Trophoblast cell (in vitro differentiated cells and primary cell): ENCODE results near the gene CELA3B.
A peak's percentile ranks its signal among the peaks of the same experiment; 100 is the strongest.

ENCODE experiments used
- DNase-seq, 2 donors: peaks; one replicate each; pipeline ENCODE4 v3.0.0-alpha.2; 2016
- H2AFZ ChIP-seq: 2 replicates; pipeline ENCODE4 v1.6.1; 2013; ENCODE audit warnings: low read length, moderate library complexity, mild to moderate bottlenecking; ENCODE audit not compliant: insufficient read depth, poor library complexity
- H2AK5ac ChIP-seq: 2 replicates; pipeline ENCODE4 v1.6.1; 2013; ENCODE audit warnings: mild to moderate bottlenecking, low read length
- H2BK120ac ChIP-seq: 2 replicates; pipeline ENCODE4 v1.6.1; 2013; ENCODE audit warnings: low read length, mild to moderate bottlenecking, moderate library complexity; ENCODE audit not compliant: insufficient read depth, poor library complexity
- H2BK12ac ChIP-seq: 2 replicates; pipeline ENCODE4 v1.6.1; 2013; ENCODE audit warnings: mild to moderate bottlenecking, low read length, moderate library complexity
- H2BK5ac ChIP-seq: 2 replicates; pipeline ENCODE4 v1.6.1; 2013; ENCODE audit warnings: low read length, low read depth, moderate library complexity, mild to moderate bottlenecking; ENCODE audit not compliant: poor library complexity
- H3K14ac ChIP-seq: 2 replicates; pipeline ENCODE4 v1.6.1; 2013; ENCODE audit warnings: mild to moderate bottlenecking, low read length
- H3K18ac ChIP-seq: 2 replicates; pipeline ENCODE4 v1.6.1; 2013; ENCODE audit warnings: mild to moderate bottlenecking, low read length
- H3K23ac ChIP-seq: 2 replicates; pipeline ENCODE4 v1.6.1; 2013; ENCODE audit warnings: low read length
- H3K27ac ChIP-seq: 2 replicates; pipeline ENCODE4 v1.5.1; 2013; ENCODE audit warnings: low read depth, mild to moderate bottlenecking, inconsistent platforms, low read length, moderate library complexity
- H3K27me3 ChIP-seq: 2 replicates; pipeline ENCODE4 v1.6.1; 2013; ENCODE audit warnings: inconsistent platforms, mild to moderate bottlenecking, low read length, moderate library complexity; ENCODE audit not compliant: insufficient read depth
- H3K36me3 ChIP-seq, 2 experiments: 1 replicate in 1 of 2; 2 replicates in 1 of 2; pipeline ENCODE4 v1.6.1; 2013; ENCODE audit warnings: low read length in 2 of 2, mild to moderate bottlenecking in 2 of 2, moderate library complexity in 1 of 2; ENCODE audit not compliant: insufficient read depth in 2 of 2, control insufficient read depth in 1 of 2
- H3K4ac ChIP-seq: 2 replicates; pipeline ENCODE4 v1.6.1; 2013; ENCODE audit warnings: low read depth, mild to moderate bottlenecking, low read length, moderate library complexity
- H3K4me1 ChIP-seq, 2 experiments: 1 replicate in 1 of 2; 2 replicates in 1 of 2; pipeline ENCODE4 v1.6.1; 2013; ENCODE audit warnings: low read length in 2 of 2, mild to moderate bottlenecking in 2 of 2, moderate library complexity in 1 of 2; ENCODE audit not compliant: insufficient read depth in 2 of 2, control insufficient read depth in 1 of 2
- H3K4me2 ChIP-seq: 2 replicates; pipeline ENCODE4 v1.6.1; 2013; ENCODE audit warnings: inconsistent platforms, mild to moderate bottlenecking, low read length, moderate library complexity
- H3K4me3 ChIP-seq: 2 replicates; pipeline ENCODE4 v1.5.1; 2013; ENCODE audit warnings: mild to moderate bottlenecking, low read depth, low read length, inconsistent platforms
- H3K79me1 ChIP-seq: one replicate; pipeline ENCODE4 v1.6.1; 2013; ENCODE audit warnings: low read length
- H3K79me2 ChIP-seq: 2 replicates; pipeline ENCODE4 v1.6.1; 2013; ENCODE audit warnings: low read length, mild to moderate bottlenecking; ENCODE audit not compliant: control insufficient read depth, insufficient read depth, poor library complexity
- H3K9ac ChIP-seq: 2 replicates; pipeline ENCODE4 v1.6.1; 2013; ENCODE audit warnings: mild to moderate bottlenecking, low read length
- H3K9me3 ChIP-seq: 2 replicates; pipeline ENCODE4 v1.6.1; 2013; ENCODE audit warnings: low read depth, mild to moderate bottlenecking, control low read depth, inconsistent platforms, low read length; ENCODE audit not compliant: insufficient read depth
- H4K12ac ChIP-seq: 2 replicates; pipeline ENCODE4 v1.6.1; 2013; ENCODE audit warnings: low read depth, mild to moderate bottlenecking, low read length, moderate library complexity
- H4K8ac ChIP-seq: 2 replicates; pipeline ENCODE4 v1.6.1; 2013; ENCODE audit warnings: low read depth, mild to moderate bottlenecking, low read length, moderate library complexity
- H4K91ac ChIP-seq: one replicate; pipeline ENCODE4 v1.6.1; 2013; ENCODE audit warnings: low read depth, mild to moderate bottlenecking, low read length, moderate library complexity
- WGBS: extraction: QIAGEN DNeasy Blood & Tissue Kit; methylation state at CpG from one replicate; pipeline ENCODE4 v1.1.7; 2013; ENCODE audit warnings: missing lambda C conversion rate; ENCODE audit not compliant: insufficient read length, insufficient coverage; ENCODE audit errors: extremely low coverage; 5-methylcytosine and 5-hydroxymethylcytosine counted together

The CELA3B gene

GRCh38 chr1:22025368-22026155 lies 48.7 kb downstream of the CELA3B start:
- Histone ChIP-seq H4K8ac (peak overlapping the region; percentile 92), H3K14ac (peak overlapping the region; percentile 79), H3K27ac (peak overlapping the region; percentile 94), H2BK120ac (peak overlapping the region; percentile 79), H2AK5ac (peak overlapping the region; percentile 20), H2BK12ac (no peak overlapping the region), H3K79me2 (peaks cover 6% of the 10 kb centered on the region), H2BK5ac (peak overlapping the region; percentile 82), H3K4ac (peak overlapping the region; percentile 11), H3K18ac (peak overlapping the region; percentile 85), H3K4me2 (peak overlapping the region; percentile 83), H3K79me1 (peaks cover 10% of the 10 kb centered on the region), H3K23ac (no peak overlapping the region), H3K4me3 (peak overlapping the region; percentile 99), H3K9me3 (peaks cover 2% of the 10 kb centered on the region), H3K4me1 (peaks cover 8 to 10% of the 10 kb centered on the region in 2 experiments), H3K9ac (peak overlapping the region; percentile 98), H3K27me3 (no peaks in the 10 kb centered on the region), H3K36me3 (no peaks in the 10 kb centered on the region), H4K91ac (peak overlapping the region; percentile 91), H4K12ac (peak overlapping the region; percentile 55), H2AFZ (peak overlapping the region; percentile 96)
- WGBS = no CpG with 5 or more reads among the region's 42 CpGs
- DNase-seq = peak; percentile 75 to 79

- Histone ChIP-seq H3K79me1 (peaks cover 10% of the 10 kb centered on the region), H2BK5ac (no peak overlapping the region), H2BK12ac (no peak overlapping the region), H3K79me2 (peaks cover 6% of the 10 kb centered on the region), H3K14ac (no peak overlapping the region), H3K23ac (no peak overlapping the region), H3K4ac (no peak overlapping the region), H2BK120ac (no peak overlapping the region), H3K36me3 (no peaks in the 10 kb centered on the region), H4K12ac (no peak overlapping the region), H3K27me3 (no peaks in the 10 kb centered on the region), H3K4me3 (no peak overlapping the region), H3K4me1 (peaks cover 9 to 15% of the 10 kb centered on the region in 2 experiments), H3K4me2 (no peak overlapping the region), H3K9me3 (peaks cover 2% of the 10 kb centered on the region), H3K9ac (no peak overlapping the region), H3K27ac (no peak overlapping the region), H4K8ac (no peak overlapping the region), H3K18ac (no peak overlapping the region), H4K91ac (no peak overlapping the region), H2AFZ (no peak overlapping the region), H2AK5ac (no peak overlapping the region)
- no peak for DNase-seq
- WGBS = no CpG with 5 or more reads among the region's 3 CpGs
Measured at GRCh38 chr1:22026924-22027289, 50.1 kb downstream of the CELA3B start.

GRCh38 chr1:22030057-22030456 lies 53.2 kb downstream of the CELA3B start:
- no peaks in the 10 kb centered on the region for H3K36me3 ChIP-seq
- no peak overlapping the region for H3K4ac ChIP-seq
- H3K79me1 ChIP-seq = peaks cover 5% of the 10 kb centered on the region
- no peak overlapping the region for H3K4me2 ChIP-seq
- WGBS = no CpG with 5 or more reads among the region's 4 CpGs
- H3K4me3 ChIP-seq = no peak overlapping the region
- no peak overlapping the region for H4K91ac ChIP-seq
- no peak overlapping the region for H2BK12ac ChIP-seq
- no peak for DNase-seq
- H3K27me3 ChIP-seq = no peaks in the 10 kb centered on the region
- H3K14ac ChIP-seq = no peak overlapping the region
- no peak overlapping the region for H2AFZ ChIP-seq
- peaks cover 8 to 12% of the 10 kb centered on the region in 2 experiments for H3K4me1 ChIP-seq
- no peak overlapping the region for H3K27ac ChIP-seq
- no peak overlapping the region for H3K9ac ChIP-seq
- no peak overlapping the region for H4K8ac ChIP-seq
- no peak overlapping the region for H3K18ac ChIP-seq
- no peak overlapping the region for H2AK5ac ChIP-seq
- no peak overlapping the region for H4K12ac ChIP-seq
- H2BK120ac ChIP-seq = no peak overlapping the region
- H3K23ac ChIP-seq = no peak overlapping the region
- peaks cover 3% of the 10 kb centered on the region for H3K79me2 ChIP-seq
- H3K9me3 ChIP-seq = peaks cover 2% of the 10 kb centered on the region
- no peak overlapping the region for H2BK5ac ChIP-seq

- Histone ChIP-seq H2AK5ac (no peak overlapping the region), H3K4me1 (peaks cover 8 to 12% of the 10 kb centered on the region in 2 experiments), H3K27ac (no peak overlapping the region), H3K14ac (no peak overlapping the region), H2BK12ac (no peak overlapping the region), H3K79me2 (peaks cover 2% of the 10 kb centered on the region), H3K79me1 (peaks cover 3% of the 10 kb centered on the region), H2AFZ (no peak overlapping the region), H4K8ac (no peak overlapping the region), H3K23ac (no peak overlapping the region), H4K12ac (no peak overlapping the region), H3K18ac (no peak overlapping the region), H3K4ac (no peak overlapping the region), H3K27me3 (no peaks in the 10 kb centered on the region), H3K9me3 (peaks cover 1% of the 10 kb centered on the region), H2BK5ac (no peak overlapping the region), H2BK120ac (no peak overlapping the region), H4K91ac (peak overlapping the region; percentile 28), H3K9ac (no peak overlapping the region), H3K4me2 (no peak overlapping the region), H3K36me3 (no peaks in the 10 kb centered on the region), H3K4me3 (no peak overlapping the region)
- WGBS = no CpG with 5 or more reads among the region's 3 CpGs
- peak; percentile 19 to 56 for DNase-seq
Measured at GRCh38 chr1:22030473-22030872, 53.7 kb downstream of the CELA3B start.
